PC-9 (cell line): Measurements from ENCODE around the gene STAB1.

ENCODE experiments used
- EZH2 ChIP-seq: fragments of 200-600 bp; sonication (generic); IDR thresholded peaks from 2 replicates; pipeline ENCODE4 v1.8.0; 2017; ENCODE audit warnings: antibody characterized with exemption, low read depth
- TF ChIP-seq, protein P1 (sequence below): fragments of 200-600 bp; sonication (generic); conservative IDR thresholded peaks from 2 replicates; pipeline ENCODE4 v1.6.1; 2017; ENCODE audit warnings: mixed run types, antibody characterized with exemption, mild to moderate bottlenecking, moderate library complexity

DNA sequence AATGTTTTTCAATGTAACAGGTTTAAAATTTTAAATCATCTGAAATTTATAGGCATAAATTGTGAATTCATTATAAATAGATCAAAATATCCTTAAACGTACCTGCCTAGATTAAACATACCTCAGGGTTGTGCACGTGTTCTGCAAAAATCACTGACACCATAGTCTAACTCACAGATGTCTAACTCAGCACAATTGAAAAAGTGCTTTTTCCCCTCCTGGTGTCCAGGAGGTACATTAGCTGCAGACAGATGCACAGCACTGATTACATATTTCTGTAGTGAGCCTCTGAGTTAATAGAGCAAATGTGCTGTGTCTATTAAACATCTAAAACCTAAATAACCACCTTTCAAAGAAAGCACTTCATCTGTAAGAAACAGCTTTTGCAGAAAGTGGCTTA is 52.0 kb downstream of the STAB1 start:
- TF ChIP-seq, protein P1, sequence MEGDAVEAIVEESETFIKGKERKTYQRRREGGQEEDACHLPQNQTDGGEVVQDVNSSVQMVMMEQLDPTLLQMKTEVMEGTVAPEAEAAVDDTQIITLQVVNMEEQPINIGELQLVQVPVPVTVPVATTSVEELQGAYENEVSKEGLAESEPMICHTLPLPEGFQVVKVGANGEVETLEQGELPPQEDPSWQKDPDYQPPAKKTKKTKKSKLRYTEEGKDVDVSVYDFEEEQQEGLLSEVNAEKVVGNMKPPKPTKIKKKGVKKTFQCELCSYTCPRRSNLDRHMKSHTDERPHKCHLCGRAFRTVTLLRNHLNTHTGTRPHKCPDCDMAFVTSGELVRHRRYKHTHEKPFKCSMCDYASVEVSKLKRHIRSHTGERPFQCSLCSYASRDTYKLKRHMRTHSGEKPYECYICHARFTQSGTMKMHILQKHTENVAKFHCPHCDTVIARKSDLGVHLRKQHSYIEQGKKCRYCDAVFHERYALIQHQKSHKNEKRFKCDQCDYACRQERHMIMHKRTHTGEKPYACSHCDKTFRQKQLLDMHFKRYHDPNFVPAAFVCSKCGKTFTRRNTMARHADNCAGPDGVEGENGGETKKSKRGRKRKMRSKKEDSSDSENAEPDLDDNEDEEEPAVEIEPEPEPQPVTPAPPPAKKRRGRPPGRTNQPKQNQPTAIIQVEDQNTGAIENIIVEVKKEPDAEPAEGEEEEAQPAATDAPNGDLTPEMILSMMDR = no peak
- no peak for TF ChIP-seq EZH2
